Suppressor macrophage treated with lipopolysaccharide for 4 hours (primary cell): ENCODE measurements around the gene SFMBT2.

Source experiments
- DNase-seq: peaks from one replicate; pipeline ENCODE4 v3.0.0-alpha.2; 2020

Gene SFMBT2

DNA sequence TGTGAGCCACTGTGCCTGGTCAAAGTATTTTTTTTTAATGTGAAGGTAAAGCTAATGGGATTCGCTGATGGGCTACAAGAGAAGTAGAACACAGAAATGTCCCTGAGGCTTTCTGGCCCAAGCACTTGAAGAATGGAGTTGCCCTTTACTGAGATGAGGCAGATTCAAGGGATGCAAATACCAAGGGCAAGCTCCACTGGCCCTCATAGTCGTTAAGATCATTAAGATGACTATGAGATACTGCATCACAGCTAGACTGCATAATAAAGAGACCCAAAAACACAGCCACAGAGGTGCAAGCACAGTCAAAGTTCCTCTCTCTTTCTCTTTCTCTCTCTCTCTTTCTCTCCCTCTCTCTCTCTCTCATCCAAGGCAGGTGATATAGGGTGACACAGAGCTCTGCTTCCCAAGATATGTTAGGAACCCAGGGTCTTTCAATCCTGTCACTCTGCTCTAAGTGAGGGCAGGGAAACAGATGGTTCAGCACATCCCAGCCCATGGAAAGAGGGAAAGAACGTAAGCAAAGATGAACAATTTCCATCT is 117.4 kb downstream of the SFMBT2 start:
- no peak for DNase-seq

DNA sequence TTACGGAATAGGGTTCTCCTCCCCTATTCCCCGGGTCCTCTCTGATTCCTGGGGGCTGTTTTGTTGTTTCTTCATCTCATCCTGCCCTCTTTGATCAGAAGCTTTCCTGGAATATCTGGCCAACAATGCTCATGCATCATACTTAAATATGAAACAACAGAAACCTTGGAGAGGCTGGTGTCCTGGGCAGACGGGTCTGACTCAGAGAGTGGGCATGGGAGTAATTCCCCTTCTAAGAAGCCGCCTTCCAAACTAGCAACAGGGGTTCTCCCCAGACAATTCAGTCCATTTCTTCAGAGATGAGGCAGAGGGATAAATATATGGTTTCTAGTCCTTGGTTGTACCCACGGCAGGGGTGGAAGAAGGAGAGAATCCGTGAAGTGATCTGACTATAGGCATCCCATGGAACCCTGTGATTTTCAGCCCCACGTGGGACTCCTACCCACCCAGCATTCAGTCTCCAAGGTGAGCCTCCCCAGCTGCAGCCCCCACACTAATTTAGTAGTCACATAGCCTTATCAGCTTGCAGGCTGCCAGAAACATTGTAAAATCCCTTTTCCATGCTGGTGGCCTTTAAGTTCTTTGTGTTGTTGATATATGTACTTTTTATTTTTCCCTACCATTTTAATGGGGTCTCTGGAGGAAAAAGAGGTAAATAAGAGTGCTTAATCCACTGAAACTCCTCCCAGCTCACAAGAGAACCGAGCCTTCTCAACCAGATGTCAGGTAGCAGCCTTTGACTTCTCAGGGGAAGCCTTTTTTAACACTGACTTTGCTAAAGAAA is 119.2 kb downstream of the SFMBT2 start:
- DNase-seq, result peak; percentile 43

DNA sequence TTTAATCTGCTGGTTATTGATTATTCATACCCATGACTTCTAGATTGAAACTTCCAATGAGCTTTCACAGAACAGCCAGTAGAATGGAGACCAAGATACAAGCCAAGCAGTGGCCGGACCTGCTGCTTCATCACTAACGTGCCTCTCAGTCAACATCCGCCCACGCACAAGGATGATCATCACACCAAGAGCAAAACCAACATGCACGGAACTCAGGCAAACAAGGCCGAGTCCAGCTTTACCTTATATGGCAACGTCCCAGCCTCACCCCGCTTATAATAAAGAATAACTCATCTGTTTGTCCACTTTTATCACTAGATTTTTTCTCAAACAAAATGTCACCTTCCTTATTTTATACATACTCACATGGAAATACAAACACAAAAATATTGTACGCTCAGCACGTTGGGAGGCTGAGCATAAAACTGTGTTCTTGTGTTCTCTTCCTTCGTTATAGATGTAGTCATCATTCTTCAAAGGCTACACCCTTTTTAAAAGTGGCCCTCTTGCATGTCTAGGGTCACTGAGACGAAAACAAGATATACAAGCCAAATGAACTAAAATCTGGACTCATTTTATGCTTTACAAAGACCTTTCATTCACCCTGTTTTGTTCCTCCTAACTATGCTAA is 122.7 kb downstream of the SFMBT2 start:
- DNase-seq, result peak; percentile 5

DNA sequence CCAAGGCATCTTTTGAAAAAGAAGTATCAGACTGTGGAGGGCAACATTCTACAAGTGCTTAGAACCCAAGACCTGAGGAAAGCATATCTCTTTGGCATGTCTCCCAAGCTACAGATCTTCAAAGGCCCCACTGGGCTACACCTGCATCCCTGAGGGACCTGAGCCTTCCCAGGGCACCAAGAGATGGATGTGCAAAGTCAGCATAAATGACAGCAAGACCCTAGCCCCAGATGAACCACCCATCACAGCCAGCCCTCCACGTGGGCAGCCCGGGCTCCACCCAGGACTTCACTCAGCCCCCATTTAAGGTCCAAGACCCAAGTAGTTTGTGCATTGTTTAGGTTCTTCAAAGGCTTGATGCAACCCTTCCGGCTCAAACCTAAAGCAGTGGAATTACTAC is 123.5 kb downstream of the SFMBT2 start:
- DNase-seq, result no peak

DNA sequence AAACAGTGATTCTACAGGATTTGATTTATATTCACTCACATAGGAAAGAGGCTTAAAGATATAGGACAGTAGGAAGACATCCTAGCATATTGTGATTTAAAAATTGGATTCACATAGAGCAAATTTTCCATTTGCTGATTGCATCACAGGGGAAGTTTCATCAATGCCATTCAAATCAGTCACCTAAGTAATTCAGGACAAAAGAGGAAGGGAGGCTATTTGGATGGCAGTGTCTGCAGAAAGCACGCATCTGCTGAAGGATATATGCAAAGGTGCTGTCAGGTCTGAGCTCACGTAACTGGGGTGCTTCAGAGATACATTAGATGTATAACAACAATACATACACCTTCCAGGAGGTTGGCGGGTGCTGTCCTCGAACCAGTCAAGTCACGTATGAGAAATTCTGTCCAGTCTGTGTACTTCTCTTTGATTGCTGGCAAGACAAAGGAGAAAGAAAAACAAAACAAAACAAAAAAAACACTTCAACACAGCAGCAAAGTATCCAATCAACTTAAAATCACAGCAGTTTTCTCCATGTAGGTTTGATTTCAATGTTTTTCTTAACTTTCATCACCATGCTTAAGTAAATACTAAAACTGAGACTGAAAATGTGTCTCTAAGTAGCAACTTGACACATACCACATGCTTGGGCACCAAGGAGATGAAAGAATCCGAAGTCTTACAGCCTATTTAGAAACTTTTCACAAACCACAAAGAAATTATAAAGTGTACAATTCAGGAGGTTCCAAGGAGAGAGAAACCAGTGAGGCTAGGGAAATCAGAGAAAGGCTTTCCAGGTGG is 125.1 kb downstream of the SFMBT2 start:
- DNase-seq, result peak; percentile 41

DNA sequence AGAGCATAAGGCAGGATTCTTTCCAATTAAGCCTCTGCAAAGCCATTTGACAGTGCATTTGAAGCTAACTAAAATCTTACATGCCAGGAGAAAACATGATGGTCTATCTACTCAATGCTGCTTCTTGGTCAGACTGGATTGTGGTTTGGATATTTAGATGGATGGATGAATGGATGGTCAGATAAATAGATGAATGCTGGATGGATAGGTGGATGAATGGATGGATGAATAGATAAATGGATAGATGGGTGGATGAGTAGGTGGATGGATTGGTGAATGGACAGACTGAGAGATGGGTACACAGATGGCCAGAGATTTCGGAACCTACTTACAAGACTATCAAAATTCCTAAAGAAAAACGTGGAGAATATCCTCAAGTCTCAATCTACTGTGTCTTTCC is 127.6 kb downstream of the SFMBT2 start:
- DNase-seq, result no peak

DNA sequence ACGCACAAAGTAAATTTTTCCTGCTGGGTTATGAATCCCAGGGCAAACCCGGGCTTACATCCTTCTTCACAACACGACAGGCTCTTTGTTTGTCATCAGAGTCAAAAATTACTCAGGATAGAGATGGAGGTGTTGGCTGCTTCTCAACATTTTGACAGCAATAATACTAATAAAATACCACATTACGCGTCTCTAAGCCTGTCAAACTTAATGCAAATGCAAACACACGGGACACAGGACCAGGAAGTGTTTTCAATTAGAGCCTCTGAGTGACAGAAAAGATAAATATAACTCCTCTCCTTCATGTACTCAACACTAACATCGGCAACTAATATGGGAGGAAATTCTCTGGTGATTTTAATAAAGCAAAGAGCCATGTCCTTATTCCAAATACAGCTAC is 128.4 kb downstream of the SFMBT2 start:
- no peak for DNase-seq

DNA sequence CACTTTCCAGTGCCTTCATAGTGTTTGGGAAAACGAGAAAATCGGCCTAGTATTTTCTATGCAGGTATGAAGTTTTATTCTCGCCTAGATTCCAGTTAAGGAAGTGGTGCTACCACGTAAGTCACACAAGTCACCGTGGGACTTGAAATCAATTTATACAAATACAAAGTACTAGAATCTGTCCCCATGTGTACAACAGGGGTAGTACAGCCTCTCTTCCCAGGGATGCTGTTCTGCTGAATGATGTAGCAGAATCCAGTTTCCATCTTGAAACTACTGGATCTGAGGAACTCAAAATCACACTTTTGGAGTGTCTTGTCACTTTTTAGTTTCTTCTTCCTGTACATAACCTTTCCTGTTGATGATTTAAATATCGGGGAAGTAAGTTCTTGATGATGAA is 129.4 kb downstream of the SFMBT2 start:
- DNase-seq, result peak; percentile 9

DNA sequence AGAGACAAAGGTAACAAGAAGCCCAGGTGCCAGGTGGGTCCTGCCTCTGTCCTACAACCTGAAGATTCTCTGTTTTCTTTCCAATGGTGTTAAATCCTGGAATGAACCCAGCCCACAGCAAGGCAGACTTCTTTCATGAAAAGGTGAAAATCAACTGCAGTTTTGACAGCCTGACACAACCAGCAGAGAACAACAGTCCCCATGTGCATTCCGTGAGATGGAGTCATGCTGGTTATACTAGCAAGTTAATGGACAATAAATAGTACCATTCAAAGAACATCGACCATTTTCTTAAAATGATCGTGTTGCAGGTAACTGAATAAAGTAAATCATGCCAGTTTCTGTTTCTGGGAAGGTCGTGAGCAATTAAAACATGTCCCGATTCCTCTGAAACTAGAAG is 131.5 kb downstream of the SFMBT2 start:
- no peak for DNase-seq

DNA sequence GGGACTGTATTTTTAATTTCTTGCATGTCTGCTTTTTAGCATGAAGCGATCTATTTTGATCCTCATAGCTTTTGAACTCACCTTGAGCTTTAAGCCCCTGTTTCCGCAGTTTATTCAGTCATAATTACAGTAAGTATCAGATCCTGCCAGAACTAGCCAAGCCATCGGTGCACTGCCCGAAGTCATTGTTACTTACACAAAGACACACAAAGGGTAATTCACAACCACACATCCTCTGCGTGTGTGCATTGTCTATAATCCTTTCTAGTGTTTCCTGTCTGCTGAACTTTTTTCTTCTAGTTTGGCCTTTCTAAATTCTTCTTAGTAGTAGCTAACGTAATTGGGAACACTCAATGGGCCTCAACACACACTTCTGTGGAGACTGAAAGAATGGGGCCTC is 133.0 kb downstream of the SFMBT2 start:
- DNase-seq, result no peak

DNA sequence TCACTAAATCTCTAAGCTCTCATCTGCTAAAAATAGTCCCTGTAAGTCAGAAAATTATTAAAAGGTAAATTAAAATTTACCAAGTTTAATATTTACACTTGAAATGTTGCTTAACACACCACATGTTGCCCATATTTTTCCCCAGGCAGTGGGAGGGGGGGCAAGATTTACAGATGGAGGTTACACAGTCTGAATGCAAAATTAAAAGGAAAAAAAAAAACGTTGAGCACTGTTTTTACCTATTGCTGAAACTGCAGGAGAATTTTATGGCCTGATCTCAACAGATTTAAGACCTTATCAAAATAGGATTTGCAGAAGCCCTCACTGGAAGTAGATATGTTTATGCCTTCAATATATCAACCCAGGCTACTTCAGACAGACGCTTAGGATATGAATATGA is 133.4 kb downstream of the SFMBT2 start:
- DNase-seq, result no peak

DNA sequence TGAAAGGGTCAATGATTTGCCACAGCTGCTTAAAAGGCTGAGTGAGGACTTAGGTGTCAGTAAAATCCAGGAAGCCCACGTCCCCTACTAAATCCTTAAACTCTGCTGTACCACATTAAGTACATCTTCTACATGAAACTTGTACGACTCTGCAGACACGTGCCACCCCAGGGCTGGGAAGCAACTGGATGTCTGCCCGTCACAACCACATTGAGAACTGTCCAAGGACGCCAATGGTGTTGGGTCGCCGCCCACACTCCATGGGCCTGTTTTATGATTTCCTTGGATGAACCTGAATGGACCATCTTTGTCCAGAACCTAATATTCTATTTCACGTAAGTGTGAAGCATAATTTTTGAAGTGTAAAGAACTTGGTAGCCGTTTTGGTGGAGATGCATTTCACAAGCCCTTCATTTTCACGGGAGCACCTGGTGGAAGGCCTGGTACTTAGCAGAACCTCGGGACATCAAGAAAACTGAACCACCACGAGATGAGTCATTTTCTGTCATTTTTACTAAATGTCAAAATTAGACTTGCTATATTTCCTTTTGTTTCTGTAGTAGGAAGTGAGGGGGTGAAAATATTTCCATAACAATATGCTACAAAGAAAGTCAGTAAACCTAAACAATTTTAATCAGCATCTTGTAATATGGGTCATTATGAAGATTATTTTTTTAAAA is 134.9 kb downstream of the SFMBT2 start:
- peak; percentile 15 for DNase-seq

DNA sequence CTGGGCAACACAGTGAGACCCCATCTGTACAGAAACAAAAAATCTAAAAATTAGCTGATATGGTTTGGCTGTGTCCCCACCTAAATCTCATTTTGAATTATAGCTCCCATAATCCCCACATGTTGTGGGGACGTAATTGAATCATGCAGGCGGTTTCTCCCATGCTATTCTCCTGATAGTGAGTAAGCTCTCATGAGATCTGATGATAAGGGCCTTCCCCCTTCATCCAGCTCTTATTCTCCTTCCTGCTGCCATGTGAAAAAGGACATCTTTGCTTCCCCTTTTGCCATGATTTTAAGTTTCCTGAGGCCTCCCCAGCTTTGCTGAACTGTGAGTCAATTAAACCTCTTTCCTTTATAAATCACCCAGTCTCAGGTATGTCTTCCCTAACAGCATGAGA is 136.5 kb downstream of the SFMBT2 start:
- DNase-seq, result peak; percentile 43

DNA sequence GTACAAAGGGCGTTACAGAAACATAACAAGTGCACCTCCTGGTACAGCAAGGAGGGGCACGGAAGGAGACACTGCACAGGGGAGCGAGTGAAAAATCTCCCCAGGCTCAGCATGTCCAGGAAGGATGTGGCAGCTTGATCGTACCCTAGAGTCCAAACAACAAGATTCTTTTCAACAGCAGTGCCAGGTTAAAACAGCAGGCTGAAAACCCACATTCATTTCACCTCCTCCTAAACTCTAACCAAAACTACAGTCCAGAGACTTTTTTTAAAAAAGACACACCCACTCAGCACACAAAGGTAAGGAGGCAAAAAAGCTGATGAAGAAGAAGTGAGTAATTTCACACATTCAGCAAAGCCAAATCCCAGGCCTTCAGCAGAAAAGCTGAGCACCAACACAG is 138.8 kb downstream of the SFMBT2 start:
- DNase-seq, result no peak

DNA sequence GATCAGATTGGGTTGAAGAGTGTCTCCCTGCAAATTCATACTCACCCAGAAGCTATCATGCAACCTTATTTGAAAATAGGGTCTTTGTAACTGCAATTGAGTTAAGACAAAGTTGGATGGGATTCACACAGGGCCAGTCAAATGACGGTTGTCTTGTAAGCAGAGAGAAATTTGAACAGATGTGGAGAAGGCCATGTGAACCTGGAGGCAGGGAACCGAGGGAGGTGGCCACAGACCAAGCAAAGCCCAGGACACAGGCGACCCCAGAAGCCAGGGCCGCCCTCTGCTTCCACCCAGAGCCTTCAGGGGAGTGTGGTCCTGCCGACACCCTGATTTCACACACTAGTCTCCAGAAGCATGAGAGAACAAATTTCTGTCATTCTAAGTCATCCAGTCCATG is 140.8 kb downstream of the SFMBT2 start:
- DNase-seq, result no peak

DNA sequence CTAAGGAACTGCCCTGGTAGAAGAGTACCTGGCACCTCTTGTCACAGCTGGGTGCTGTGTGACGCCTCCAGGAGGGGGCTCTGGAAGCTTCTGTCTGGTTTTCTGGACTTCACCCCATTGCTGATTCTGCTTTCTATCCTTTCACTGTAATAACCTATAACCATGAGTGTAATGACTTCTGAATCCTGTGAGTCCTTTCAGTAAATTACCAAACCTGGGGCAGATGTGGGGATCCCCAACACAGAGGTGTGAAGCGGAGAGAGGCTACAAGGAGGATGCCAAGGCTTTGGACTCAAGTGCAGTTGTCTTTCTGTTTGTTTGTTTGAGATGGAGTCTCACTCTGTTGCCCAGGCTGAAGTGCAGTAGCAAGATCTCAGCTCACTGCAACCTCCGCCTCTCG is 143.7 kb downstream of the SFMBT2 start:
- no peak for DNase-seq

DNA sequence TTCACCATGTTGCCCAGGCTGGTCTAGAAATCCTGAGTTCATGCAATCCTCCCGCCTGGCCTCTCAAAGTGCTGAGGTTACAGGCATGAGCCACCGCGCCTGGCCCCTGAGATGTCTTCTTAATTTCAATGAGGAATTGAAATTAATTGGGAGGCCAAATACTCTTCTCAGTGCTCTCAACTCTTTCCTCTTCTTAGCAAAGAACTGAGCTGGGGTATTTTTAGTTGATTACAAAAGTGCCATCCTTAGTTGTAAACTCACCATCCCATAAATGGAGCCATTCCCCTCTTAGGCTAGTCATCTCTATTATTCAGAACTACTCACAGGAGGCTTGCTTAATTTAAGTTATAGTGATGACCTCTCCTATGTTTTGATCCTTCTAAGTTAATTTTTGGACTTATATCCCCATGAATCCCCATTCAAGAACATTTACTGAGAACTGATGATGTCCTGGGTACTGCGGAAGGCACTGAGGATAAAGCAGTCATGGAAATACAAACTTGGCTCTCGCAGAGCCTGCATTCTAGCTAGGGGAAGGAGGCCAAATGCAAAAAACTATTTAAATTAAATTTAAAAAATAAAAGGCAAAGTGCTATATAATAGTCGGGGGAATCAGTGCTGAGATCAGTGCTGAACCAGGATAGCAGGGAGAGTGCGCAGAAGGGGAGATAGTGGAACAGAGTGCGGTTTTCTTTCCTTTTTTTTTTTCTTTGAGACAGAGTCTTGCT is 145.3 kb downstream of the SFMBT2 start:
- DNase-seq, result peak; percentile 81

DNA sequence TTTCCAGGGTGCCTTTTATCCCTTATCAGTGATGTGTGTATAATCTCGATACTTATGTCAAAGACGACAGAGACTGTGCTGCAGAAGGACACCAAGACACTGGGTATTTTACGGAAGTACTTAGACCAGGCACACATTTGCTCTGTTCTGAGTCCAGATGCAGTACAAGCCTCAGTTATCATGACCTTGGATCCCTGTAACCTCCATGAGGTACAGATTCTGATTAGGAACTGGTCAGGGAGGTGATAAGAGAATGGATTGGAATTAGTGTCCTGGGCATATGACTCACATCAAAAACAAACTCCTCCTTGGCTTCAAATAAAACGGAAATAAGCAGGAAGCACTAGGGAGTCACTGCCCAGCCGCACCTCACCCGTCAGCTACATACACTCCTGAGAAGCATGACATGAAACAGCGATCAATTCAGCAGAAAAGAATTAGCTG is 146.5 kb downstream of the SFMBT2 start:
- DNase-seq, result no peak

DNA sequence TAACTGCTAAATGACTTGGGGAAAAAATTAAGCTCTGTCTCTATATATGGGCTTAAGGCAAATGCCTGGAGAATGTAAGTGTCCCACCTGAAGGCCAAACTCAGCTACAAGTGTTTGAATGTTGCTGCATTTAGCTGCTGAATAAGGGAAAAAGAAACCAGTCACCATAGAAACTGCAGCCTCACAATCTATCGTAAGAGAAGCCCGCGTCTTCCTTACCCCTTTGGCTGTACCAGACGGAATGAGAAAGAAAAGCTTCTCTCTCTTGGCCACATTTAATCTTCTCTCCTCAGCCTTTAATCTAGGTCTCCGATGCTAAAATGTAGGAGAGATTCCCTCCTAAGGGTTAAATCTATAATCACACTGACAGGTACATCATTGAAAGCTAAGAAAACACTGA is 147.2 kb downstream of the SFMBT2 start:
- no peak for DNase-seq

DNA sequence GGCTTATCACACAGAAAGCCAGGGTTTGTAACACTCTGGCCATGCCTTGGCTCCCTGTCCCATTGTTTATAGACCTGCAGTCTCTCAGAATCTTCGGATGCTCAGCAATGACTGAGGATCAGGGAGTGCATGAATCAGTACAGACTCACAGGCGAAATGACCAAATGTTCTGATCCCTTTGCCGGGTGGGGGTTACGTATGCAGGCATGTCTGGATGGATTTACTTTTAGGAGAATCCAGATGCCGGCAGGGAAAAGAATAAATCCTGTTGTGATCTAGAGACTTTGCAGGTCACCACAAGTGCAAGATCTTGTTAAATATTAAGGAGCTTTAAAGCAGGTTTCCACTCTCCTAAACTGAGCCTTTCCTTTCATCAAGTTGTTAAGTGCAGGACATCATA is 149.5 kb downstream of the SFMBT2 start:
- no peak for DNase-seq

DNA sequence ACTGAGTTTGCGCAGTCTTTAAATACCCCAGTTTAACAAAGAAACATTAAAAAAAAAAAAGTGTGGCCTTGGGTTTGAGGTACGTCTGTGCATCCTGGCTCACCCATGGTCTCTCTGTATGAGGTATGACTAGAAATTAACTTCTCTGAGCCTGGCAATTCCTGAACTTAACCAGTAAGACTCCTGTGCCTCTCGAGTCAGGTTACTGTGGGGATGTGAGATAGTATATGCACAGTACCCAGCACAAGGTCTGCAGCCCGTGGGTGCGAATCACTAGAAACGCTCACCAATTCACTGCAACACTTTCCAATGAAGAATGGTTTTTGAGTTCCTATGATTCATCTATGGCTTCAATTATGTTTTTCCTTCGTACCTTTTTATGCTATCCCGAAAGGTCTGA is 149.9 kb downstream of the SFMBT2 start:
- no peak for DNase-seq

DNA sequence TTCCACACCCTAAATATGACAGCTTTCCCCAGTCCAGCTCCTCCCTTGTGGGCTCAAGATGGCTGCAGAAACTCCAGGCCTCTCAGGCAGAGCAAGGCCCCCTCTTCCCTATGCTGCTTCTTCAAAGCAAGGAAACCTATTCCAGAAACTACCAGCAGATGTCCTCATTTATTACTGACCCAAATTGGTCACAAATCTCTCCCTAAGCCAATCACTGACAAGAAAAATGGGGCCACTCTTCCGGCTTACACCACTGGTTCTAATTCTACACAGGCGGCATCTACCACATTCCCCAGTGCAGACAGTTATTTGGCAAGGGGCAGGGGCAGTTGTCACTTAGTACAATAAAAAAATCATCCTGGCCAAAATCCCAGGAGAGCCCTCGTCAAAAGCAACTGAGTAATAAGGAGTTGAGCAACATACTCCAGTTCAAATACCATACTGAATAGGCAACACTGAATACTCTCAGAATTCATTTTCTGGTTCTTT is 150.4 kb downstream of the SFMBT2 start:
- DNase-seq, result peak; percentile 83
